Breast epithelium (tissue), 3 donors: ENCODE results near the gene RPS6KB2.

ENCODE experiments used
- POLR2A ChIP-seq: fragments of 450-650 bp; IDR thresholded peaks from one replicate; pipeline ENCODE4 v1.6.1; 2016; ENCODE audit warnings: antibody characterized with exemption, mild to moderate bottlenecking, moderate library complexity
- POLR2AphosphoS5 ChIP-seq, 3 donors: sonication (generic); formaldehyde crosslinking; IDR thresholded peaks; one replicate each; pipeline ENCODE4 v1.6.1; 2017; ENCODE audit warnings: antibody characterized with exemption in 3 of 3
- TF ChIP-seq, protein P1 (sequence below), 3 donors: fragments of 450-650 bp; IDR thresholded peaks; one replicate each; pipeline ENCODE4 v1.5.1; 2016 to 2017; ENCODE audit warnings: antibody characterized with exemption in 3 of 3, mild to moderate bottlenecking in 3 of 3, moderate library complexity in 3 of 3

DNA sequence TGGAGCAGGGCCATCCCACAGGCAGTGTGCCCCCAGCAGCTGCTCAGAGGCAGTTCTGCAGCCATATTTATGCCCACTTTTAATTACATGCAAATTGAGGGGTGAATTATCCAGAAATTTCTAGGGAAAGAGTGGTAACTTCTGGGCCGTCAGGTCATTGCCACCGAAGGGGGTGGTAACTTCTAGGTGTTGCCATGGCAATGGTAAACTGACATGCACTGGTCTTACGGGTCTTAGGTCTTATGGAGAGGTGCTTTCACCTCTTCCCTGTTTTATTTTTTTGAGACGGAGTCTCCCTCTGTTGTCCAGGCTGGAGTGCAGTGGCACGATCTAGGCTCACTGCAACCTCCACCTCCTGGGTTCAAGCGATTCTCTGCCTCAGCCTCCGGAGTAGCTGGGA lies 44.6 kb downstream of the RPS6KB2 start:
- TF ChIP-seq POLR2AphosphoS5 (IDR thresholded peaks at IDR 0.05), result no peak
- TF ChIP-seq, protein P1, sequence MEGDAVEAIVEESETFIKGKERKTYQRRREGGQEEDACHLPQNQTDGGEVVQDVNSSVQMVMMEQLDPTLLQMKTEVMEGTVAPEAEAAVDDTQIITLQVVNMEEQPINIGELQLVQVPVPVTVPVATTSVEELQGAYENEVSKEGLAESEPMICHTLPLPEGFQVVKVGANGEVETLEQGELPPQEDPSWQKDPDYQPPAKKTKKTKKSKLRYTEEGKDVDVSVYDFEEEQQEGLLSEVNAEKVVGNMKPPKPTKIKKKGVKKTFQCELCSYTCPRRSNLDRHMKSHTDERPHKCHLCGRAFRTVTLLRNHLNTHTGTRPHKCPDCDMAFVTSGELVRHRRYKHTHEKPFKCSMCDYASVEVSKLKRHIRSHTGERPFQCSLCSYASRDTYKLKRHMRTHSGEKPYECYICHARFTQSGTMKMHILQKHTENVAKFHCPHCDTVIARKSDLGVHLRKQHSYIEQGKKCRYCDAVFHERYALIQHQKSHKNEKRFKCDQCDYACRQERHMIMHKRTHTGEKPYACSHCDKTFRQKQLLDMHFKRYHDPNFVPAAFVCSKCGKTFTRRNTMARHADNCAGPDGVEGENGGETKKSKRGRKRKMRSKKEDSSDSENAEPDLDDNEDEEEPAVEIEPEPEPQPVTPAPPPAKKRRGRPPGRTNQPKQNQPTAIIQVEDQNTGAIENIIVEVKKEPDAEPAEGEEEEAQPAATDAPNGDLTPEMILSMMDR (IDR thresholded peaks at IDR 0.05), result no peak
- TF ChIP-seq POLR2A, result no peak
